ENCODE measurements around the gene BLOC1S1. TPM values are rescaled to one million over a fixed set of nuclear protein-coding genes. Genes with fewer than 3 reads are reported as not detected.

BLOC1S1 gene
- total RNA-seq, 2 experiments from 2014 or later, result 34.8 to 36.9 TPM

DNA sequence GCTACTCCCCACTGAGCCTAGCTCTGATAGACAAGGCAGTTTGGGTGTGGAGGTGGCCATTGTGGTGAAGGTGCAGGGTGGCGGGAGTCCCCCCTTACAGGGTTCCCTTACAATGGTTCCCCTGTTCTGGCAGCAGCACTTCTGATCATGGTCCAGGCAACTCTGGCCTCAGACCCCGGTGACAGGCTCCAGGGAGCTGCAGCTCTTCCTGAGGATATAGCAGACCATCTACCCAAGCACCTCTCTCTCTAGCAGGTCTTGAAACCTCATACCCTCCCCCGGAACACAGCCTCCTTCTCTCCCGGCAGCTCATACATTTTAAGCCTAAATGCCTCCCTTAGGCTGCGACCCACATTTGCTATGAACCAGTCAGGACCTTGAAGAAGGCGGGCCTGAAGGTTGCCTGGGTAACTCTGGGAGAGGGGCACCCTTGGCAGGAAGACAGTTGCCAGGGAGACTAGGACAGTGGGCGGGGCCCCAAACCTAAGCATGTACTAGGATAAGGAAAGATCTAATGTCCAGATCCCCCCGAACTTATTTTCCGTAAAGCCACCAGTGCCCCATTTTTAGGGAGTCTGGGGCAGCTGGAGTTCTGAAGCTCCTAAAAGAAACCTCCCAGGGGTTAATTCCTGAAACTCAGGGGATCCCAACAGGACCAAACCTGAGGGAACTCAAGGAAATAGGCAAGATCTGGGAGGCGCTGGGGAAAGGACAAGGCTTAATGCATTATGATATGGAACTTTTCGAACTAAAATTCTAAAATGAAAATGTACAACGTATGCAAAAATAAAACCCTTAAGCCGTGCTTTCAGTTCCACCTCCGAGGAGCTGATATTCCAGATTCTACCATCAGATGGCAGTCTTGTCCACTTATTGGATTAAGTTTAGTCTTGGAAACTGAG is 22.5 kb downstream of the BLOC1S1 start:
- TF ChIP-seq, protein P1, sequence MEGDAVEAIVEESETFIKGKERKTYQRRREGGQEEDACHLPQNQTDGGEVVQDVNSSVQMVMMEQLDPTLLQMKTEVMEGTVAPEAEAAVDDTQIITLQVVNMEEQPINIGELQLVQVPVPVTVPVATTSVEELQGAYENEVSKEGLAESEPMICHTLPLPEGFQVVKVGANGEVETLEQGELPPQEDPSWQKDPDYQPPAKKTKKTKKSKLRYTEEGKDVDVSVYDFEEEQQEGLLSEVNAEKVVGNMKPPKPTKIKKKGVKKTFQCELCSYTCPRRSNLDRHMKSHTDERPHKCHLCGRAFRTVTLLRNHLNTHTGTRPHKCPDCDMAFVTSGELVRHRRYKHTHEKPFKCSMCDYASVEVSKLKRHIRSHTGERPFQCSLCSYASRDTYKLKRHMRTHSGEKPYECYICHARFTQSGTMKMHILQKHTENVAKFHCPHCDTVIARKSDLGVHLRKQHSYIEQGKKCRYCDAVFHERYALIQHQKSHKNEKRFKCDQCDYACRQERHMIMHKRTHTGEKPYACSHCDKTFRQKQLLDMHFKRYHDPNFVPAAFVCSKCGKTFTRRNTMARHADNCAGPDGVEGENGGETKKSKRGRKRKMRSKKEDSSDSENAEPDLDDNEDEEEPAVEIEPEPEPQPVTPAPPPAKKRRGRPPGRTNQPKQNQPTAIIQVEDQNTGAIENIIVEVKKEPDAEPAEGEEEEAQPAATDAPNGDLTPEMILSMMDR (IDR thresholded peaks at IDR 0.05), result peak; percentile 88
- Histone ChIP-seq H3K27ac (ENCODE audit: low read depth in 1 of 2, low read length in 2 of 2) (peak overlapping the region; percentile 79 to 83), H3K27me3 (ENCODE audit: control insufficient read depth in 1 of 2, insufficient read depth in 2 of 2, low read length in 2 of 2) (no peaks in the 10 kb centered on the region), H3K9me3 (ENCODE audit: control insufficient read depth in 1 of 2, insufficient read depth in 1 of 2, low read length in 2 of 2) (no peaks in the 10 kb centered on the region), H3K4me3 (ENCODE audit: low read length) (peak overlapping the region; percentile 75), H3K36me3 (ENCODE audit: insufficient read depth, low read length) (no peaks in the 10 kb centered on the region), H3K4me1 (ENCODE audit: insufficient read depth, low read length) (peaks cover 33% of the 10 kb centered on the region)
- POLR2A ChIA-PET, result interaction anchor here (0.6 to 3.1 kb wide), 36 partner anchors 9 to 1774 kb away, joined by 3 to 35 read pairs (median 5); partner anchors contain the start of genes BLOC1S1, CD63, CNPY2 and DNAJC14
- DNase-seq (peak; percentile 51 to 91 (median 74)), ATAC-seq (ENCODE audit: poor library complexity) (peak; percentile 73)
- Mint-ChIP-seq H3K36me3 (ENCODE audit: low read depth) (no peaks in the 10 kb centered on the region), H3K4me1 (ENCODE audit: low read depth) (peaks cover 40% of the 10 kb centered on the region), H3K27ac (peak overlapping the region; percentile 89), H3K4me3 (peak overlapping the region; percentile 93), H3K27me3 (no peaks in the 10 kb centered on the region), H3K9me3 (no peaks in the 10 kb centered on the region)
- intact Hi-C loops (cut with DNase I, micrococcal nuclease), result loop anchor here (1.0 to 10.0 kb wide), 12 partner anchors 14 to 486 kb away; partner anchors contain the start of genes NABP2 (in 1 of the 2), ORMDL2 (in 1 of the 2), PA2G4 (in 1 of the 2) and RPS26 (in 1 of the 2)
- CTCF ChIA-PET, result interaction anchor here (0.7 to 3.8 kb wide), 39 partner anchors 9 to 451 kb away, joined by 3 to 46 read pairs (median 5); partner anchors contain the start of genes BLOC1S1, CD63, DNAJC14 and ESYT1

DNA sequence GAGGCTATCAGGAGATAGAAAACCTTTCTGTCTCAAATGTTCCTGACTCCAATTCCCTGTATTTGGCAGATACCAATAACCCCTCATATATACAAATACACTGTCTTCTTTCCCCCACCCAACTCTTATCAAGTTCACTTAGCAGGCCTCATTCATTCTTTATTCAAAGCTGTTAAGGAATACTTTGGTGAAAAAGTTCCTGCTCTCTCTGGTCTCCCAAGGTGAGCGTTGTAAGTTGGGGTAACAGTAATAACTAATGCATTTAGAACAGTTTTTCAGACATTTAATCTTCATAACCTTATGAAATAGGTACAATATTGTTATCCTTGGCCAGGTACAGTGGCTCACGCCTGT is 23.2 kb downstream of the BLOC1S1 start:
- peak overlapping the region; percentile 75 for H3K4me3 ChIP-seq (ENCODE audit: low read length)
- CTCF ChIA-PET, result interaction anchor here (0.7 to 3.8 kb wide), 36 partner anchors 8 to 451 kb away, joined by 3 to 46 read pairs (median 5); partner anchors contain the start of genes BLOC1S1, CD63, DNAJC14 and ESYT1

More for the DNA sequence above, 23.2 kb downstream of the BLOC1S1 start:
- H3K9me3 ChIP-seq (ENCODE audit: control insufficient read depth in 1 of 2, insufficient read depth in 1 of 2, low read length in 2 of 2), result no peaks in the 10 kb centered on the region
- peak overlapping the region in 1 of 2 donors; percentile 79 for H3K27ac ChIP-seq (ENCODE audit: low read depth in 1 of 2, low read length in 2 of 2)
- Mint-ChIP-seq H3K9me3 (no peaks in the 10 kb centered on the region), H3K36me3 (ENCODE audit: low read depth) (no peaks in the 10 kb centered on the region), H3K4me1 (ENCODE audit: low read depth) (peaks cover 42% of the 10 kb centered on the region), H3K27ac (peak overlapping the region; percentile 89), H3K4me3 (peak overlapping the region; percentile 93), H3K27me3 (no peaks in the 10 kb centered on the region)
- peaks cover 35% of the 10 kb centered on the region for H3K4me1 ChIP-seq (ENCODE audit: insufficient read depth, low read length)
- DNase-seq, result no peak
- no peaks in the 10 kb centered on the region for H3K27me3 ChIP-seq (ENCODE audit: control insufficient read depth in 1 of 2, insufficient read depth in 2 of 2, low read length in 2 of 2)
- POLR2A ChIA-PET, result interaction anchor here (0.6 to 3.1 kb wide), 30 partner anchors 8 to 1773 kb away, joined by 3 to 35 read pairs (median 11); partner anchors contain the start of genes BLOC1S1, CD63, DNAJC14 and ESYT1
- TF ChIP-seq, protein P1 (IDR thresholded peaks at IDR 0.05), result peak; percentile 9
- H3K36me3 ChIP-seq (ENCODE audit: insufficient read depth, low read length), result no peaks in the 10 kb centered on the region
- ATAC-seq (ENCODE audit: poor library complexity), result no peak
- intact Hi-C loops (cut with DNase I, micrococcal nuclease), result loop anchor here (2.0 to 10.0 kb wide), 8 partner anchors 78 to 486 kb away; partner anchors contain the start of genes NABP2 (in 1 of the 2), ORMDL2 (in 1 of the 2), PA2G4 (in 1 of the 2) and RPS26 (in 1 of the 2)
